ENCODE measurements around the gene CABP1. TPM values are rescaled to one million over a fixed set of nuclear protein-coding genes. Genes with fewer than 3 reads are reported as not detected.
A peak's percentile ranks its signal among the peaks of the same experiment; 100 is the strongest.

CABP1 gene
- total RNA-seq, 1 donor from 2014 or later: 0.47 TPM

GRCh38 chr12:120662879-120663278 is 22.5 kb downstream of the CABP1 start:
- H3K27me3 Mint-ChIP-seq (ENCODE audit: insufficient read depth, low read depth): peaks cover 4% of the 10 kb centered on the region
- TF ChIP-seq EZH2 (IDR thresholded peaks at IDR 0.05): no peak
- TF ChIP-seq CTCF (IDR thresholded peaks at IDR 0.05): no peak
- no peak for TF ChIP-seq EZH2phosphoT487 (IDR thresholded peaks at IDR 0.05)
- H3K36me3 ChIP-seq: no peaks in the 10 kb centered on the region
- H3F3A ChIP-seq (ENCODE audit: low read depth): peaks cover 2% of the 10 kb centered on the region
- H3K27me3 ChIP-seq: no peaks in the 10 kb centered on the region
- H4K20me1 ChIP-seq (ENCODE audit: low read depth): no peaks in the 10 kb centered on the region
- H3K4me1 ChIP-seq: no peaks in the 10 kb centered on the region
- H3K4me1 Mint-ChIP-seq: peaks cover 8% of the 10 kb centered on the region
- no peak overlapping the region for H2AFZ ChIP-seq (replicated peaks)
- no peak overlapping the region for H3K4me3 ChIP-seq
- no peaks in the 10 kb centered on the region for H3K36me3 Mint-ChIP-seq
- no peak overlapping the region for H3K9ac ChIP-seq
- H3K9me3 Mint-ChIP-seq: no peaks in the 10 kb centered on the region
- DNase-seq (ENCODE audit: low spot score): no peak
- no peak overlapping the region for H3K27ac Mint-ChIP-seq
- no peak overlapping the region for H3K4me3 Mint-ChIP-seq
- no peak overlapping the region for H3K27ac ChIP-seq
- no peaks in the 10 kb centered on the region for H3K79me2 ChIP-seq (ENCODE audit: low read depth)
- no peak overlapping the region for H3K4me2 ChIP-seq
- no peaks in the 10 kb centered on the region for H3K9me3 ChIP-seq (ENCODE audit: low read depth)

- Histone ChIP-seq H3K4me3 (no peak overlapping the region), H3F3A (ENCODE audit: low read depth) (peaks cover 11% of the 10 kb centered on the region), H4K20me1 (ENCODE audit: low read depth) (no peaks in the 10 kb centered on the region), H3K79me2 (ENCODE audit: low read depth) (no peaks in the 10 kb centered on the region), H3K4me1 (peaks cover 6% of the 10 kb centered on the region), H3K9me3 (ENCODE audit: low read depth) (no peaks in the 10 kb centered on the region), H3K4me2 (no peak overlapping the region), H2AFZ (replicated peaks) (no peak overlapping the region), H3K9ac (no peak overlapping the region), H3K27me3 (no peaks in the 10 kb centered on the region), H3K36me3 (no peaks in the 10 kb centered on the region), H3K27ac (no peak overlapping the region)
- H3K4me1 Mint-ChIP-seq: peaks cover 16% of the 10 kb centered on the region
- no peaks in the 10 kb centered on the region for H3K36me3 Mint-ChIP-seq
- no peaks in the 10 kb centered on the region for H3K9me3 Mint-ChIP-seq
- no peak for TF ChIP-seq CTCF (IDR thresholded peaks at IDR 0.05)
- TF ChIP-seq EZH2phosphoT487 (IDR thresholded peaks at IDR 0.05): no peak
- TF ChIP-seq EZH2 (IDR thresholded peaks at IDR 0.05): no peak
- peaks cover 5% of the 10 kb centered on the region for H3K27me3 Mint-ChIP-seq (ENCODE audit: insufficient read depth, low read depth)
- DNase-seq (ENCODE audit: low spot score): no peak
- no peak overlapping the region for H3K4me3 Mint-ChIP-seq
- H3K27ac Mint-ChIP-seq: peak overlapping the region; percentile 68
These were observed 23.3 kb downstream of the CABP1 start for GRCh38 chr12:120663741-120664140.

- Histone ChIP-seq H3K4me2 (no peak overlapping the region), H3F3A (ENCODE audit: low read depth) (peaks cover 19% of the 10 kb centered on the region), H3K79me2 (ENCODE audit: low read depth) (no peaks in the 10 kb centered on the region), H3K27ac (no peak overlapping the region), H3K9me3 (ENCODE audit: low read depth) (no peaks in the 10 kb centered on the region), H2AFZ (replicated peaks) (no peak overlapping the region), H3K36me3 (no peaks in the 10 kb centered on the region), H4K20me1 (ENCODE audit: low read depth) (no peaks in the 10 kb centered on the region), H3K27me3 (no peaks in the 10 kb centered on the region), H3K4me1 (peaks cover 17% of the 10 kb centered on the region), H3K9ac (no peak overlapping the region), H3K4me3 (no peak overlapping the region)
- H3K9me3 Mint-ChIP-seq: peaks cover 4% of the 10 kb centered on the region
- H3K4me3 Mint-ChIP-seq: no peak overlapping the region
- DNase-seq (ENCODE audit: low spot score): no peak
- peak overlapping the region; percentile 84 for H3K27ac Mint-ChIP-seq
- TF ChIP-seq EZH2 (IDR thresholded peaks at IDR 0.05): no peak
- TF ChIP-seq CTCF (IDR thresholded peaks at IDR 0.05): no peak
- no peak for TF ChIP-seq EZH2phosphoT487 (IDR thresholded peaks at IDR 0.05)
- no peaks in the 10 kb centered on the region for H3K36me3 Mint-ChIP-seq
- H3K4me1 Mint-ChIP-seq: peaks cover 31% of the 10 kb centered on the region
- H3K27me3 Mint-ChIP-seq (ENCODE audit: insufficient read depth, low read depth): peaks cover 10% of the 10 kb centered on the region
These were observed 26.4 kb downstream of the CABP1 start for GRCh38 chr12:120666571-120667390.

Data from neural progenitor cell (in vitro differentiated cells).